Type B pancreatic cell (in vitro differentiated cells): ENCODE results near the gene SPRY4. TPM values are rescaled to one million over a fixed set of nuclear protein-coding genes. Genes with fewer than 3 reads are reported as not detected.
A peak's percentile ranks its signal among the peaks of the same experiment; 100 is the strongest.

ENCODE experiments used
- DNase-seq: peaks from one replicate; pipeline ENCODE4 v3.0.0; 2021; ENCODE audit warnings: mixed read lengths; ENCODE audit not compliant: unreplicated experiment; ENCODE audit errors: extremely low spot score
- H3K27ac Mint-ChIP-seq: 2 replicates; pipeline ENCODE4 v1.8.0; 2021; ENCODE audit warnings: mild to moderate bottlenecking, mixed read lengths
- H3K27me3 Mint-ChIP-seq: 2 replicates; pipeline ENCODE4 v1.8.0; 2021; ENCODE audit warnings: mixed read lengths
- H3K36me3 Mint-ChIP-seq: 2 replicates; pipeline ENCODE4 v1.8.0; 2021; ENCODE audit warnings: mixed read lengths
- H3K4me1 Mint-ChIP-seq: one replicate; pipeline ENCODE4 v1.8.0; 2021; ENCODE audit warnings: mixed read lengths; ENCODE audit not compliant: unreplicated experiment
- H3K4me3 Mint-ChIP-seq: 2 replicates; pipeline ENCODE4 v1.8.0; 2021; ENCODE audit warnings: mild to moderate bottlenecking, mixed read lengths
- H3K9me3 Mint-ChIP-seq: 2 replicates; pipeline ENCODE4 v1.8.0; 2021; ENCODE audit warnings: mixed read lengths
- total RNA-seq: library from RNA; stranded (reverse); gene quantifications from 2 replicates; pipeline ENCODE4 v1.2.1, GENCODE V29; 2021; ENCODE audit warnings: low replicate concordance
- TF ChIP-seq, protein P1 (sequence below): fragments of 200-600 bp; sonication (generic); conservative IDR thresholded peaks from 2 replicates; pipeline ENCODE4 v1.5.0; 2021; ENCODE audit warnings: antibody characterized with exemption, mild to moderate bottlenecking

Gene SPRY4
- total RNA-seq, 1 donor from 2014 or later = 20.7 TPM

DNA sequence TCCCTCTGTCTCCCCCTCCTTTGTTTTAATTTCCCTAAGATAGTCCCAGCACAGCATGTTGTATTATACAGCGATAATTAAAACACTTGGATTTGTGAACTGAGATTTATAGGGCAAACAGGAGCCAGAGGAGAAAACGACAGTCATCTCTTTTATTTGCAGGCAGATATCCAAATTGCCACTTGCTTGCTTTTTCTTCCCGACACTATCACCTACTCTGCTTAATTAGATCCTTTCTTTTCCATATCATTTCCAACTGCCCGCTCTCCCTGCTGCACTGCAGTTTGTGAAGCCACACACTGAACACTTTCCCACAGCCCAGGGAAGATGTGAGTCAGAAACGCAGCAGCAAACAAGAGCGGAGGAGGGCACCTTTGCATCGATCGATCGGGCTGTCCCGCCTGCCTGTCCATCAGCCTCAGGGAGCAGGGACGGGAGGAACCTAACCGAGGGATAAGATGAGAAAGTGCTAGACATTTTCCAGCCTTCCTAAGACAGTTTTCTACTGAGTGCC lies 35.8 kb upstream of the SPRY4 start:
- peak overlapping the region; percentile 60 for H3K4me3 Mint-ChIP-seq

DNA sequence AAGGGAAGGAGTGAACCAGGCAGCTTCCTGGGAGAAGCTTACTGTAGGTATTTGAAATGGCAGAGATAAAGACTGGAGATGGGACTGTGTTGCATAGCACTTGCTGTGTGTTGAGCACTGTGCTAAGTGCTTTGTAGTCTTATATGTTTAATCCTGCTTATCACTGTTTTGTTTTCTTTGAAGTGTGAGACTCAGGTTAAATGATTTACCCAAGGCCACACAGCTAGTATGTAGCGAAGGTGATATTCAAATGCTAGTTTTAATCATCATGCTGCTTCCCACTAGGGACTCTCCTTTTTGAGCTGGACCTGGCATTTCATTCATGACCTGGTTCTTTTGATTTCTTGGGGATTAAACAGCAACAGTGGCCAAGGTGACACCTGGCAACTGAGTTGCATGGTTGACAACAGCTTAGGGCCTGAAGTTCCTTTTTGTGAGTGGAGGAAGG lies 35.3 kb upstream of the SPRY4 start:
- no peak for DNase-seq
- peaks cover 6% of the 10 kb centered on the region for H3K27me3 Mint-ChIP-seq
- peaks cover 39% of the 10 kb centered on the region for H3K4me1 Mint-ChIP-seq
- no peaks in the 10 kb centered on the region for H3K9me3 Mint-ChIP-seq
- no peak overlapping the region for H3K4me3 Mint-ChIP-seq
- no peak overlapping the region for H3K27ac Mint-ChIP-seq
- TF ChIP-seq, protein P1, sequence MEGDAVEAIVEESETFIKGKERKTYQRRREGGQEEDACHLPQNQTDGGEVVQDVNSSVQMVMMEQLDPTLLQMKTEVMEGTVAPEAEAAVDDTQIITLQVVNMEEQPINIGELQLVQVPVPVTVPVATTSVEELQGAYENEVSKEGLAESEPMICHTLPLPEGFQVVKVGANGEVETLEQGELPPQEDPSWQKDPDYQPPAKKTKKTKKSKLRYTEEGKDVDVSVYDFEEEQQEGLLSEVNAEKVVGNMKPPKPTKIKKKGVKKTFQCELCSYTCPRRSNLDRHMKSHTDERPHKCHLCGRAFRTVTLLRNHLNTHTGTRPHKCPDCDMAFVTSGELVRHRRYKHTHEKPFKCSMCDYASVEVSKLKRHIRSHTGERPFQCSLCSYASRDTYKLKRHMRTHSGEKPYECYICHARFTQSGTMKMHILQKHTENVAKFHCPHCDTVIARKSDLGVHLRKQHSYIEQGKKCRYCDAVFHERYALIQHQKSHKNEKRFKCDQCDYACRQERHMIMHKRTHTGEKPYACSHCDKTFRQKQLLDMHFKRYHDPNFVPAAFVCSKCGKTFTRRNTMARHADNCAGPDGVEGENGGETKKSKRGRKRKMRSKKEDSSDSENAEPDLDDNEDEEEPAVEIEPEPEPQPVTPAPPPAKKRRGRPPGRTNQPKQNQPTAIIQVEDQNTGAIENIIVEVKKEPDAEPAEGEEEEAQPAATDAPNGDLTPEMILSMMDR = no peak
- H3K36me3 Mint-ChIP-seq = peaks cover 3% of the 10 kb centered on the region

More for the DNA sequence above, 35.8 kb upstream of the SPRY4 start:
- no peak for DNase-seq
- H3K36me3 Mint-ChIP-seq = peaks cover 3% of the 10 kb centered on the region
- H3K27me3 Mint-ChIP-seq = peaks cover 6% of the 10 kb centered on the region
- TF ChIP-seq, protein P1 = no peak
- H3K27ac Mint-ChIP-seq = peak overlapping the region; percentile 73
- H3K4me1 Mint-ChIP-seq = peaks cover 39% of the 10 kb centered on the region
- H3K9me3 Mint-ChIP-seq = no peaks in the 10 kb centered on the region

DNA sequence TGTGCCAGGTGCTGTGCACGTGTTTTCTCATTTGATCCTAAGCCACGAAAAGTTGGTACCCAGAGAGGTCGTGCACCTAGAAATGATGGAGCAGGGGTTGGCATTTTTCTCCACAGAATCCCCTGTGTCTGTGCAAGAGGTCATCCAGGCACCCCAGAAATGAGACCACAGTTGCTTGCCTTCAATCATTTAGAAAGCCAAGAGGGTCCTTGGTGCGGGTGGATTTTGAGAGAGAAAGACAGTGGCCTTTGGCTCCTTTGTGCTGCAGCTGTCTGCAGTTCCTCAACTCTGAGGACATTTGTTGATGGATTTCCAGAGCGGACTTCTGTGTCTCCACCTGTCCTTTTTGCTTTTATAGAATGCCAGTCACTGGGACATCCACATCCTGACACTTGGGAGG lies 33.8 kb upstream of the SPRY4 start:
- H3K36me3 Mint-ChIP-seq = peaks cover 3% of the 10 kb centered on the region
- peaks cover 32% of the 10 kb centered on the region for H3K4me1 Mint-ChIP-seq
- no peak overlapping the region for H3K4me3 Mint-ChIP-seq
- TF ChIP-seq, protein P1 = no peak
- no peak overlapping the region for H3K27ac Mint-ChIP-seq
- DNase-seq = no peak
- peaks cover 6% of the 10 kb centered on the region for H3K27me3 Mint-ChIP-seq
- no peaks in the 10 kb centered on the region for H3K9me3 Mint-ChIP-seq

DNA sequence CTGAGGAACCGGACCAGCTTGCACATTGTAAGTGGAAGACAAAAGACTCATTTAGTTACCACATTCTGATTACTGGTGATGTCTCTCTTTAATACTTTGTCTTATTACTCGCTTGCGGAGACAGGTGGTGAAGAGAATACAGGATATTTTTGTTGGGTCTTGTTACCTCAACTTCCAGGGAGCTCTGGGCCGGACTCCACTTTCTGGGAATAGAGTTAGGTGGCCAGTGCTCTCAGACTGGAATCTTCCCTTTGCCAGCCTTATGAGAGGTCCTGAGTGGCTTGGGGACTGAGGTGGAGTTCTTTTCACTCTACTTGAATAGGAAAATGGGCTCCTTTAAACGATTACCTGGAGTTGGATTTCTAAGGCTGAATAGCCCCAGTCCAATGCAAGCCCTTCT lies 33.3 kb upstream of the SPRY4 start:
- Mint-ChIP-seq H3K4me1 (peaks cover 32% of the 10 kb centered on the region), H3K9me3 (no peaks in the 10 kb centered on the region), H3K4me3 (peak overlapping the region; percentile 85), H3K27me3 (peaks cover 6% of the 10 kb centered on the region), H3K27ac (no peak overlapping the region), H3K36me3 (peaks cover 3% of the 10 kb centered on the region)
- no peak for DNase-seq
- TF ChIP-seq, protein P1 = no peak

DNA sequence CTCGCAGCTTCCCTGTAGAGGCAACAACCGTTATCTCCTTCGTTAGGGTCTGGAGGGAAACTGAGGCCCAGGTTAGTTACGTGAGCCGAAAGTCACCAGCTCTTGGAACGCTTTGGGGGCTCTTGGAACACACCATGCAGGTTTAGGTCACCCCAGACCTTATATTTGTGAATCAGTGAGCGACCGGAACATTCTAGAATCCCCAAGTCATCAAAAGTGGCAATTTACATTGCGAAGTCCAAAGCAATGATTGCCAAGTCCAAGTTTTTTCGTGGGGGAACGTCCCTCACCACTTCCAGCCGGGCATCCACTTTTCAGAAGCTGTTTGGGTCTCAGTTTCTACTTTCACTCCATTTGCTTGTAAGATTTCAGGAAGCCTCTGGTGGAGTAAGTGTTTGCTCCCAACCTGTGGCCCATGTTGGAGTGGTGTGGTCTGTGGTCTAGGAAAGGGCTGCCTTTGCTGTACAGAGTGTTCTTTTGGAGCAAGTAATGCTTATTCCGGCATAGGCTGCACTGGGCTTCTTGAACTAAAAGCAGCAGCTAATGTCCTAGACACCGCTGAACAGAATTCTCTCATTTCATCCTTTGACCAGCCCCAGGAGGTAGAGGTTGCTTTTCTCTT lies 32.8 kb upstream of the SPRY4 start:
- TF ChIP-seq, protein P1 = no peak
- no peaks in the 10 kb centered on the region for H3K9me3 Mint-ChIP-seq
- H3K36me3 Mint-ChIP-seq = no peaks in the 10 kb centered on the region
- peaks cover 27% of the 10 kb centered on the region for H3K4me1 Mint-ChIP-seq
- H3K27ac Mint-ChIP-seq = peak overlapping the region; percentile 79
- H3K27me3 Mint-ChIP-seq = peaks cover 6% of the 10 kb centered on the region
- H3K4me3 Mint-ChIP-seq = peak overlapping the region; percentile 85
- no peak for DNase-seq
